Esophagus squamous epithelium (tissue), 4 donors: ENCODE measurements around the gene PM20D1.

Experiments used
- POLR2A ChIP-seq, 4 donors: fragments of 450-650 bp; IDR thresholded peaks; one replicate each; pipeline ENCODE4 v1.6.1; 2017; ENCODE audit warnings: antibody characterized with exemption in 4 of 4, mild to moderate bottlenecking in 4 of 4, moderate library complexity in 3 of 4
- TF ChIP-seq, protein P1 (sequence below), 6 experiments: fragments of 450-650 bp in 4 of 6; fragments of 200-600 bp in 2 of 6; sonication (generic) in 2 of 6; IDR thresholded peaks; one replicate each; pipeline ENCODE4 v1.5.1; 2016 to 2019; ENCODE audit warnings: antibody characterized with exemption in 6 of 6, mild to moderate bottlenecking in 4 of 6, moderate library complexity in 4 of 6

DNA sequence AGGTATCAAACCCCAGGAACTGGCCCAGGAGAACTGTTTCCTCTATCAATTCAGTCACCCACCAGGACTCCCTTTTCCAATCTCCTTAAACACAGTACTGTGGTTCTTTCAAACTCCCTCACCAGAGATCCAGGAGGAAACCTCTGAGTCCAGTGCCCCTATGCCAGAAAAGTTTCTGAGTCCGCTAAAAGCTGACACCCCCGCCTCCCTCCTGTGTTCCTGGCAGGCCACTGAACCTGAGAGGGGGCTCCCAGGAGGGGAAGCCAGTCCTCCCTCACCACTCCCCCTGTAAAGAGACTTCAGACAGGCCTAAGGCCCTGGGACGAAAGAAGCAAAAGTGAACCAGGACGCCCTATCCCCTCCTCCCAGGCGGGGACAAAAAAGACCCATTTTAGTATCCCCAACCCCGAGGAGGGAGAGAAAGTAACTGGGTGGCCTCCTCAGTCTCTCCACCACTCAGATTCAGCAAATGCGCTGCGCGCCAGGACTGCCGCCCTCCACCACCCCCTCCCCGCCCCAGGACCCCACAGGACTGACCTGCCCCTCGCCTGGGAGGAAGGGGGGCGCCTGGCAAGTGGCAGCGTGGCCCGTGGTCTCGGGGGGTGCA, 37.6 kb downstream of the PM20D1 start:
- TF ChIP-seq, protein P1, sequence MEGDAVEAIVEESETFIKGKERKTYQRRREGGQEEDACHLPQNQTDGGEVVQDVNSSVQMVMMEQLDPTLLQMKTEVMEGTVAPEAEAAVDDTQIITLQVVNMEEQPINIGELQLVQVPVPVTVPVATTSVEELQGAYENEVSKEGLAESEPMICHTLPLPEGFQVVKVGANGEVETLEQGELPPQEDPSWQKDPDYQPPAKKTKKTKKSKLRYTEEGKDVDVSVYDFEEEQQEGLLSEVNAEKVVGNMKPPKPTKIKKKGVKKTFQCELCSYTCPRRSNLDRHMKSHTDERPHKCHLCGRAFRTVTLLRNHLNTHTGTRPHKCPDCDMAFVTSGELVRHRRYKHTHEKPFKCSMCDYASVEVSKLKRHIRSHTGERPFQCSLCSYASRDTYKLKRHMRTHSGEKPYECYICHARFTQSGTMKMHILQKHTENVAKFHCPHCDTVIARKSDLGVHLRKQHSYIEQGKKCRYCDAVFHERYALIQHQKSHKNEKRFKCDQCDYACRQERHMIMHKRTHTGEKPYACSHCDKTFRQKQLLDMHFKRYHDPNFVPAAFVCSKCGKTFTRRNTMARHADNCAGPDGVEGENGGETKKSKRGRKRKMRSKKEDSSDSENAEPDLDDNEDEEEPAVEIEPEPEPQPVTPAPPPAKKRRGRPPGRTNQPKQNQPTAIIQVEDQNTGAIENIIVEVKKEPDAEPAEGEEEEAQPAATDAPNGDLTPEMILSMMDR (IDR thresholded peaks at IDR 0.05) = no peak
- TF ChIP-seq POLR2A (IDR thresholded peaks at IDR 0.05) = no peak
